GM12875 (cell line): Measurements from ENCODE around the gene PERP.
"Not testable (repeated sequence)": the region's sequence is repeated elsewhere in the genome, so short reads cannot be mapped to it uniquely, and the experiment has no call there.

ENCODE experiments used
- H3K4me3 ChIP-seq: one replicate; pipeline ENCODE4 v1.5.1; 2011; ENCODE audit warnings: low read depth, low read length, control low read depth
- CTCF ChIP-seq: IDR thresholded peaks from 2 replicates; pipeline ENCODE4 v1.5.1; 2011; ENCODE audit warnings: low read depth, mild to moderate bottlenecking, control low read depth, inconsistent platforms, low read length, moderate library complexity, borderline replicate concordance; ENCODE audit not compliant: insufficient read depth

Gene PERP

GRCh38 chr6:138124096-138124495, 16.9 kb upstream of the PERP start:
- TF ChIP-seq CTCF, result no peak
- H3K4me3 ChIP-seq, result no peak overlapping the region

GRCh38 chr6:138119976-138120375, 12.8 kb upstream of the PERP start:
- TF ChIP-seq CTCF, result no peak
- no peak overlapping the region for H3K4me3 ChIP-seq

- H3K4me3 ChIP-seq, result not testable (repeated sequence)
These were observed 12.0 kb upstream of the PERP start for GRCh38 chr6:138119229-138119628.

GRCh38 chr6:138117376-138117914, 10.2 kb upstream of the PERP start:
- TF ChIP-seq CTCF, result no peak

GRCh38 chr6:138116661-138116999, 9.4 kb upstream of the PERP start:
- no peak for TF ChIP-seq CTCF
- no peak overlapping the region for H3K4me3 ChIP-seq

More at GRCh38 chr6:138117376-138117914, 10.2 kb upstream of the PERP start:
- no peak overlapping the region for H3K4me3 ChIP-seq

- peak; percentile 32; the same call in 1 of the 2 replicates for TF ChIP-seq CTCF
- H3K4me3 ChIP-seq, result no peak overlapping the region
These were observed 8.8 kb upstream of the PERP start for GRCh38 chr6:138115877-138116660.

- no peak for TF ChIP-seq CTCF
- no peak overlapping the region for H3K4me3 ChIP-seq
These were observed 8.0 kb upstream of the PERP start for GRCh38 chr6:138115201-138115600.
